Right hindlimb (tissue), 1 donor: ENCODE results near the gene MED13L.
"Not testable (repeated sequence)": the region's sequence is repeated elsewhere in the genome, so short reads cannot be mapped to it uniquely, and the experiment has no call there.

Experiments
- DNase-seq: peaks from one replicate; pipeline ENCODE4 v3.0.0-alpha.2; 2018

The MED13L gene

GRCh38 chr12:116245189-116245588 is 32.3 kb downstream of the MED13L start:
- DNase-seq, result no peak

GRCh38 chr12:116244474-116245090 is 32.9 kb downstream of the MED13L start:
- no peak for DNase-seq

GRCh38 chr12:116244001-116244400 is 33.5 kb downstream of the MED13L start:
- no peak for DNase-seq

GRCh38 chr12:116242740-116243139 is 34.8 kb downstream of the MED13L start:
- no peak for DNase-seq

- DNase-seq, result no peak
Observed at GRCh38 chr12:116241157-116241759, 36.2 kb downstream of the MED13L start.

GRCh38 chr12:116238570-116239119 is 38.8 kb downstream of the MED13L start:
- not testable (repeated sequence) for DNase-seq

- DNase-seq, result no peak
Observed at GRCh38 chr12:116238149-116238548, 39.3 kb downstream of the MED13L start.

- peak; percentile 55 for DNase-seq
Observed at GRCh38 chr12:116236976-116237375, 40.5 kb downstream of the MED13L start.

GRCh38 chr12:116236148-116236731 is 41.3 kb downstream of the MED13L start:
- peak; percentile 36 for DNase-seq

- DNase-seq, result not testable (repeated sequence)
Observed at GRCh38 chr12:116234148-116234547, 43.3 kb downstream of the MED13L start.

- DNase-seq, result no peak
Observed at GRCh38 chr12:116233669-116234068, 43.8 kb downstream of the MED13L start.

- no peak for DNase-seq
Observed at GRCh38 chr12:116227811-116228210, 49.7 kb downstream of the MED13L start.

- no peak for DNase-seq
Observed at GRCh38 chr12:116226026-116226425, 51.5 kb downstream of the MED13L start.

GRCh38 chr12:116222358-116222757 is 55.1 kb downstream of the MED13L start:
- peak; percentile 43 for DNase-seq

- DNase-seq, result no peak
Observed at GRCh38 chr12:116220756-116221155, 56.7 kb downstream of the MED13L start.

- DNase-seq, result no peak
Observed at GRCh38 chr12:116217045-116217735, 60.3 kb downstream of the MED13L start.

- DNase-seq, result no peak
Observed at GRCh38 chr12:116216022-116216756, 61.3 kb downstream of the MED13L start.

GRCh38 chr12:116215023-116215422 is 62.5 kb downstream of the MED13L start:
- no peak for DNase-seq

- DNase-seq, result no peak
Observed at GRCh38 chr12:116213885-116214527, 63.5 kb downstream of the MED13L start.

GRCh38 chr12:116213014-116213413 is 64.5 kb downstream of the MED13L start:
- DNase-seq, result no peak

GRCh38 chr12:116210762-116211161 is 66.7 kb downstream of the MED13L start:
- no peak for DNase-seq

GRCh38 chr12:116210131-116210530 is 67.4 kb downstream of the MED13L start:
- no peak for DNase-seq
